Measurements from ENCODE around the gene ATP6V1F.

DNA sequence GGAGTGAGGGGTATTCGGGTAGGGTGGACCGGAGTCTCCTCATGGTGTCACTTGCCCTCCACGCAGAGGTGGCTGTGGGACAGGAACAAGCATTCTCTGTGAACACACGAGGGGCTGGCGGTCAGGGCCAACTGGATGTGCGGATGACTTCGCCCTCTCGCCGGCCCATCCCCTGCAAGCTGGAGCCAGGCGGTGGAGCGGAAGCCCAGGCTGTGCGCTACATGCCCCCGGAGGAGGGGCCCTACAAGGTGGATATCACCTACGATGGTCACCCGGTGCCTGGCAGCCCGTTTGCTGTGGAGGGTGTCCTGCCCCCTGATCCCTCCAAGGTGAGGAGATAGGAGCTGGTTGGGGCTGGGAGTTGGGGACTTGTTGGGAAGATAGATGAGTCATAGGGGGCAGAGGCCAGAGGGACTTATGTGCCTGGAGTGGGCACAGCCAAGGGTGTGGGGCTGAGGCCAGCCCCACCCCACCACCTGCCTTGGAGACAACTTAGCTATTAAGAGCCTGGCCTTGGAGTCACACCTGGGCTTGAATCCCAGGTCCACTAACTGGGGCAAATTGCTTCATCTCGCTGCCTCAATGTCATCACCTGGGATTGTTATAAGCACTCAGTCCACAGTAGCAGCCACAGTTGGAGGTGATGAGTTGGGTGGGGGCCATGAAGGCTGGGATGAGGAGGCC, 18.6 kb upstream of the ATP6V1F start:
- TF ChIP-seq, protein P1, sequence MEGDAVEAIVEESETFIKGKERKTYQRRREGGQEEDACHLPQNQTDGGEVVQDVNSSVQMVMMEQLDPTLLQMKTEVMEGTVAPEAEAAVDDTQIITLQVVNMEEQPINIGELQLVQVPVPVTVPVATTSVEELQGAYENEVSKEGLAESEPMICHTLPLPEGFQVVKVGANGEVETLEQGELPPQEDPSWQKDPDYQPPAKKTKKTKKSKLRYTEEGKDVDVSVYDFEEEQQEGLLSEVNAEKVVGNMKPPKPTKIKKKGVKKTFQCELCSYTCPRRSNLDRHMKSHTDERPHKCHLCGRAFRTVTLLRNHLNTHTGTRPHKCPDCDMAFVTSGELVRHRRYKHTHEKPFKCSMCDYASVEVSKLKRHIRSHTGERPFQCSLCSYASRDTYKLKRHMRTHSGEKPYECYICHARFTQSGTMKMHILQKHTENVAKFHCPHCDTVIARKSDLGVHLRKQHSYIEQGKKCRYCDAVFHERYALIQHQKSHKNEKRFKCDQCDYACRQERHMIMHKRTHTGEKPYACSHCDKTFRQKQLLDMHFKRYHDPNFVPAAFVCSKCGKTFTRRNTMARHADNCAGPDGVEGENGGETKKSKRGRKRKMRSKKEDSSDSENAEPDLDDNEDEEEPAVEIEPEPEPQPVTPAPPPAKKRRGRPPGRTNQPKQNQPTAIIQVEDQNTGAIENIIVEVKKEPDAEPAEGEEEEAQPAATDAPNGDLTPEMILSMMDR (IDR thresholded peaks at IDR 0.05): no peak
- TF ChIP-seq POLR2A (IDR thresholded peaks at IDR 0.05): no peak

Measured in testis (tissue), 2 donors.